ENCODE results near the gene TGFBR3. TPM values are rescaled to one million over a fixed set of nuclear protein-coding genes. Genes with fewer than 3 reads are reported as not detected.

Gene TGFBR3
- total and polyA plus RNA-seq, 9 of the 15 experiments (the other 6 are each of a cell fraction or from before 2014, with no cell fraction given), result 3.6 to 32.4 (median 15.6) TPM

- no peak for ATAC-seq
- intact Hi-C loops (cut with micrococcal nuclease) (no loop called here), in situ Hi-C loops (cut with MboI) (no loop called here)
- CTCF ChIA-PET (ENCODE audit: low intra/inter-chr PET ratio), result no interaction called here
- H2AFZ ChIP-seq (ENCODE audit: low read depth, low read length), result no peak overlapping the region
- no peaks in the 10 kb centered on the region for H3K27me3 ChIP-seq (ENCODE audit: control insufficient read depth in 2 of 2, insufficient read depth in 2 of 2, low read length in 2 of 2)
- H3K4me1 ChIP-seq (replicated peaks in 1 of 2; ENCODE audit: control insufficient read depth in 2 of 2, insufficient read depth in 2 of 2, low read length in 2 of 2), result peaks cover 6 to 14% of the 10 kb centered on the region in 2 experiments
- BruUV-seq (replicated peaks), result no TSS peak
- no peak overlapping the region for H3K4me2 ChIP-seq (ENCODE audit: insufficient read depth, low read length)
- no peak for DNase-seq (ENCODE audit: extremely low read depth in 1 of 4, low spot score in 3 of 4)
- H3K79me2 ChIP-seq (ENCODE audit: control insufficient read depth, insufficient read depth, low read length), result peaks cover 42% of the 10 kb centered on the region
- 0 out of 2 replicates have a peak, but pooled peaks cover 8% of the 10 kb centered on the region for H4K20me1 ChIP-seq (replicated peaks; ENCODE audit: control insufficient read depth, insufficient read depth, low read length)
- no peak overlapping the region for H3K9ac ChIP-seq (ENCODE audit: insufficient read depth in 1 of 2, low read depth in 2 of 2, low read length in 2 of 2)
- POLR2A ChIA-PET, result interaction anchor here (0.6 to 1.0 kb wide), 3 partner anchors 34 to 71 kb away, joined by 3 read pairs; no protein-coding TSS in a partner anchor
- WGBS (ENCODE audit: insufficient coverage, low coverage, missing lambda C conversion rate), result 68% methylated on average over 5 of the region's 5 CpGs
- H3K9me3 ChIP-seq (replicated peaks; ENCODE audit: control insufficient read depth, insufficient read depth, low read depth, low read length), result no peaks in the 10 kb centered on the region
- H3K9me1 ChIP-seq (ENCODE audit: control insufficient read depth, insufficient read depth, low read length), result no peaks in the 10 kb centered on the region
- no peak for FAIRE-seq
- H3K4me3 ChIP-seq, result no peak overlapping the region
- H3K27ac ChIP-seq (ENCODE audit: extremely low read depth, low read depth, low read length), result no peak overlapping the region
- H3K36me3 ChIP-seq (ENCODE audit: control insufficient read depth, insufficient read depth, low read length), result no peaks in the 10 kb centered on the region
- TF ChIP-seq ZNF592 (IDR thresholded peaks at IDR 0.05) (no peak), E2F1 (CRISPR knock-in tag; IDR thresholded peaks at IDR 0.05) (no peak), ZNF609 (CRISPR knock-in tag; IDR thresholded peaks at IDR 0.05; ENCODE audit: borderline replicate concordance) (no peak), NEUROD1 (IDR thresholded peaks at IDR 0.05; ENCODE audit: borderline replicate concordance, low read depth, low read length, partially characterized antibody) (no peak), FOS (IDR thresholded peaks at IDR 0.05; ENCODE audit: extremely low read depth, insufficient read length) (no peak), ZBTB12 (CRISPR knock-in tag; IDR thresholded peaks at IDR 0.05) (no peak), KLF16 (IDR thresholded peaks at IDR 0.05) (no peak), TCFL5 (CRISPR knock-in tag; conservative IDR thresholded peaks at IDR 0.05) (no peak), PHF21A (IDR thresholded peaks at IDR 0.05; ENCODE audit: borderline replicate concordance, low read depth) (no peak), ZNF140 (CRISPR knock-in tag; IDR thresholded peaks at IDR 0.05) (no peak), RAD21 (CRISPR knock-in tag; conservative IDR thresholded peaks at IDR 0.05 in 1 of 2, IDR thresholded peaks at IDR 0.05 in 1 of 2) (no peak)
Measured at GRCh38 chr1:91876040-91876470, 9.9 kb downstream of the TGFBR3 start.
